HK-2 (cell line): ENCODE results near the gene SEC24D.
"Not testable (repeated sequence)": the region's sequence is repeated elsewhere in the genome, so short reads cannot be mapped to it uniquely, and the experiment has no call there.

Source experiments
- DNase-seq: peaks from one replicate; pipeline ENCODE4 v3.0.0-alpha.2; 2018; ENCODE audit not compliant: unreplicated experiment

Gene SEC24D

GRCh38 chr4:118835571-118836300 lies at the start of gene SEC24D:
Gene SEC24D, minus strand, starts transcription at chr4:118836126. Its CDS starts 2,430 bp downstream, at chr4:118833696.
- DNase-seq = peak; percentile 88

DNA sequence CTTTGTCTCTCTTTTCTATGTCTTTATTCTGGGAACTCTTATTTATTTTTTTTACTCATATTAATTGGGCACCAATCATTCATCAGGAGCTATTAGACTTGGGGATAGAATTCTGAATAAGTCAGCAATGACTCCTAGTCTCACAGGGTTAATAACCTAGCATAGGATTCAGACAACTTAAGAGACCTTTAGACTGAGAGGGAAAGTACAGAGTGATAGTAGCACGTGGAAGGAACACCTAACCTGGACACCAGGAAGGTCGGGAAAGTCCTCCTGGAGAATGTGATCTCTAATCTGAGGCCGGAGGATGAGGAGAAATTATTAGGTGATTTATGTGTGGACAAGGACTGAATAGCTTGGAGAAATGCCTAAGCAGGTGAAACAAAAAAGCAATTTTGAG lies 48.8 kb upstream of the SEC24D start:
- DNase-seq = no peak

- DNase-seq = no peak
Observed at GRCh38 chr4:118883861-118884260, 47.9 kb upstream of the SEC24D start.

DNA sequence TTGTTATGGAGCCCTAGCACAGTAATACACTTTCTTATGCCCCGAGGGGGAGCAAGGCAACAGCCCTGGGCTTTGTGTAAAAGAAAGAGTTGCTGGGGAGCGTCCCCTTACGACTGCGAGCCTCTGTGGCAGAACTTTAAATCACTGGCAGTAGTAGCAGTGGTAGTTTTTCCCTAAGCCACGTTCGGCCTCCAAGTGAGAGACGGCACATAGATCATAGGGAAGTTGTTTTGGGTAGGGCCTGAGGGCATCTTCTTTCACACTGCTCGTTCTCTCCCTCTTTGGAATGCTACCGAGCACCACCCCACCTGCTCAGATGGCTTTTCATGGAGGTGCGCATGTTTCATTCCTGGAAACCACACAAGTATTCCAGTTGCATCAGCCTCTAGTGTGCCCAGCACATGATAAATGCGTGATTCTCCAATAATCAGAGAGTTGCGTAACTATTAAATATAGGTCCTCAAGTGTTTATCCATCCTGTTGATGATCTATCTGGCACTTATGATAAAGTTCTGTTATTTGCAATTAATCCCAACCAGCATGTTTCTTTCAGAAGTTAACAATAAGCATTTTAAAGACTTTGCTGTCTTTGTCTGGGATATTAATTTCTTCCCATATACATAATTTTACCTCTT lies 45.7 kb upstream of the SEC24D start:
- no peak for DNase-seq

DNA sequence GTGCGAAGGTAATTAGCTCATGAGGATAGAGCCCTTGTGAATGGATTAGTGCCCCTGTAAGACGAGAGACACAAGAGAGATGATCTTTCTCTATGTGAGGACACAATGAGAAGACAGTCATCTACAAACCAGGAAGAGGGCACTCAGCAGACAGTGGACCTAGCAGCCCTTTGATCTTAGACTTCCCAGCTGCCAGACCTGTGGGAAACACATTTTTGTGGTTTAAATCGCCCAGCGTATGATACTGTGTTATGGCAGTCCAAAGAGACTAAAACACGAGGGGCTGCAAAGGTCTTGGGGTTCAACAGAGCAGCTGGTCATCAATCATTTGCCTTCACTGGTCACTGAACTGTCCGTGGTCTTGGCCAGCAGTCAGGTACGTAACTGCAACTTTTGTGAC lies 43.5 kb upstream of the SEC24D start:
- no peak for DNase-seq

GRCh38 chr4:118878507-118878906 lies 42.6 kb upstream of the SEC24D start:
- not testable (repeated sequence) for DNase-seq

- no peak for DNase-seq
Observed at GRCh38 chr4:118877797-118878196, 41.9 kb upstream of the SEC24D start.

GRCh38 chr4:118872181-118872580 lies 36.3 kb upstream of the SEC24D start:
- no peak for DNase-seq

DNA sequence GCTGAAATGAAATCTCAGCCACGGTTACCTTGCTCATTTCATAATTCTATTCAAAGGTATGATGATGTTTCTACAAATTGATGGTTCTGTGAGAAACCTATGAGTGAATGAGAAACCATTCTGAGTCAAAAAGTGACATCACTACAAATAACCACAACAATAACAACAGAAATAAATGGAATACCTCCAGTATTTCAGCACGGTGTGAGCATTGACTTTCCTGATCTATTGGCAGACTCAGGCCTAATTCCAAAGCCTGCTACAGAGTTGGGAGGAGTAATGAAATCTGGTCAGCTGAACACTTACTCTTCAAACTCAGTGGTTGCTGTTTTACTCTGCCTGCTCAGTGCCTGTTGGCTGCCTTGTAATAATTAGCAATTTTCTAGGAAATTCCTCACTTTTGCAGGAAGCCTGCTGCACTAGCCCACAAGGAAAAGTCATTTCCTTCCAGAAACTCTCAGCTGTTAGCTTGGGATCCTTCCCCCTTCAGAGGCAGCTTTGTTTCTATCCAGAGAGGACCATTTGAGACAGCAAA lies 33.9 kb upstream of the SEC24D start:
- no peak for DNase-seq

- no peak for DNase-seq
Observed at GRCh38 chr4:118867311-118868067, 31.6 kb upstream of the SEC24D start.

DNA sequence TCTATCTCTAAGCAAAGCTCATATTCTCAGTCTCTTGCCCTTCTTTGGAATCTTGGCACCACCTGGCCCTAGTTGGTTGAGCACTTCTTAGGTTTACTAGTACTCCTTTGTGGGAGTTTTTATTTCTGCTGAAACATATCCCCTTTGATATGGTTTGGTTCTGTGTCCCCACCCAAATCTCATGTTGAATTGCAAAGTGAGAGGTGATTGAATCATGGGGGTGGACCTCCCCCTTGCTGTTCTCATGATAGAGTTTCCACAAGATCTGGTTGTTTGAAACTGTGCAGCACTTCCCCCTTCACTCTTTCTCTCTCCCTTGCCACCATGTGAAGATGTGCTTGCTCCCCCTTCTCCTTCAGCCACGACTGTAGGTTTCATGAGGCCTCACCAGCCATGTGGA lies 30.5 kb upstream of the SEC24D start:
- no peak for DNase-seq

GRCh38 chr4:118865091-118865708 lies 29.3 kb upstream of the SEC24D start:
- no peak for DNase-seq

- no peak for DNase-seq
Observed at GRCh38 chr4:118858779-118859178, 22.9 kb upstream of the SEC24D start.

DNA sequence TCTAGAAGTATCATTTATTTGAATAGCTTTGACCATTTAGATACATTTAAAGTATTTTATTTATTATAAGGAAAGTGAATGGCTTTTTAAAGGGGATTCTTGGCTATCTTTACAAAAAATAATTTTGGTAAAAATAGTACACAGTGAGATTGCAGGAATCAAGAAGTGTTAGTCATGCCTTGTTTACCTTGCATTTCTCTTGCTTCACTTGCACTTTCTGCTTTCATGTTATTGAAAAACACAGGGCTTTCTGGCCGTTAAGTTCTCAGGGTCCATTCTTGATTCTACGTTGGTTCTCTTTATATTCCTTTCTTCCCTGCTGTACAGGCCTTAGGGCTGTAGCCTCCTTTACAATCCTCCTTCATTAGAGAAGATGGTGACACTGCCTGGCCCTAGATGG lies 21.8 kb upstream of the SEC24D start:
- no peak for DNase-seq

- no peak for DNase-seq
Observed at GRCh38 chr4:118850488-118851173, 14.7 kb upstream of the SEC24D start.

DNA sequence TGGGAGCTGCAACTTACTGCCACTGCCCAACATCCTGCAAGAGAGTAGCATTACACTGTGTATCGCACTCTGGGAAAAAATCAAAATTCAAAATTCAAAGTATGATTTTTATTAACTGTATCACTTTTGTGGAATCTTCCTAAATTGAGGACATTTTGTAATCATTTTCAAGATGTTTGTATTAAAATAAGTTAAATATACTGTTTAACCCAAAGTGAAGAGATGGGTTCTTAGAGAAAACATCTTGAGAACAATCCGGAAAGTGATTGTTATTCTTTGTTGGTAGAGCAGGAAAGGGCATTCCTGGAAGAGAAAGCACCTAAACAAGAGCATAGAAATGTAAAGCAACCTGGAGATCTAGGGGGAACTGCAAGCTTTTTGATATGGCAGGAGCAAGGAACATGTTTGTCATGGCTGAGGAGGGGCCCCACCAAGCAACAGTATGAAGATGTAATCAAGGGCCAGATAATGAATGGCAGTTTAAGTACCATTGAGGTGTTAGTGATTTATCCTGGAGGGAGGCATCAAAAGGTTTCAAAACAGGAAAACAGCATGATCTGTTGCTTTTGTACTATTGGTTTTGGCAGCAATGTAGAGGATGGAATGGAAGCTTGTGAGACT lies 14.1 kb upstream of the SEC24D start:
- DNase-seq = no peak

GRCh38 chr4:118848901-118849300 lies 13.0 kb upstream of the SEC24D start:
- DNase-seq = no peak

- no peak for DNase-seq
Observed at GRCh38 chr4:118848242-118848641, 12.3 kb upstream of the SEC24D start.

DNA sequence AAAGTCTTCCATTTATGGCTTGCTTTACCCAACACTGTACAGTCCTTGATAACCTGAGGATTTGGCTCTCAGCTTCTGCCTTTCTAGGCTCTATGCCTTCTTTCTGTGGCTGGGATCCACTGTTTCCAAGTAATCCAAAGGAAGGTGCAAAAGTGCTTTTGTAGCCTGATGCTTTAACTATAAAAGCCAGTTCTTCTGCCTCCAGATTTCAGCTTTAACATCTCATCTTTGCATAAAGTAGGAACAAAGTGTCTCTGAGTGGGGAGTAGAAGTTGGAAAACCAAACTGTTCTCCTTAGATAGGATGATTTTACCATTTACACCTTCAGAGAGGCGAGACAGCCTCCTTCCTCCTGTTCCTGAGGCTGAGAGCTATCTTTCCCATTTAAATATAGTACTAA lies 11.1 kb upstream of the SEC24D start:
- no peak for DNase-seq

DNA sequence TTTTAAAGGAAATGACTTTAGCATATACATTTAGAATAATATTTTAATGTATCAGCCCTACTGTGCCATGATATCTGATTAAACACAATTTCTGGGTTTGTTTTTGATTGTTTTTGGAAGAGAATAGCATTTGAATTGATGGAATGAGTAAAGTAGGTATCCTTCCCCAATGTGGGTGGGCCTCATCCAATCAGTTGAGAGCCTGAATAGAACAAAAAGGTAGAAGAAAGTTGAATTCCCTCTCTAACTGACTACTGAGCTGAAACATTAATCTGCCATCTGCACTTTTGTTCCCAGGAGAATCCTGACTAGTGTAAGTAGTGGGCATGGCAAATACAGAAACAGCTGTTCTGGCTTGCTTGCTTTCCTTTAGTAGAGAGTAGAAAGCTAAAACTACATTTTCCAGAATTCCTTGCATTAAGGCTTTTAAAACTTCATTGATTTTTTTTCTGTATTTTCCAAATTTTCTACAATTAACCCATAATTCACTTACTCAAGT lies 9.7 kb upstream of the SEC24D start:
- no peak for DNase-seq

- no peak for DNase-seq
Observed at GRCh38 chr4:118843237-118843636, 7.3 kb upstream of the SEC24D start.
